ENCODE data around the gene TESK2. TPM values are rescaled to one million over a fixed set of nuclear protein-coding genes. Genes with fewer than 3 reads are reported as not detected.

TESK2 gene
- total and polyA plus RNA-seq, 2 of the 8 experiments (the other 6 are each of a cell fraction or from before 2014, with no cell fraction given), result 10.8 to 12.6 TPM

- peak; percentile 59 for TF ChIP-seq USF2 (IDR thresholded peaks at IDR 0.05; ENCODE audit: low read length)
- TF ChIP-seq CEBPB (IDR thresholded peaks at IDR 0.05; ENCODE audit: low read depth, low read length), result no peak
- peak; percentile 75 to 92; a peak in 3 of 4 replicates for TF ChIP-seq SIN3A (conservative IDR thresholded peaks at IDR 0.05 in 1 of 2, IDR thresholded peaks at IDR 0.05 in 1 of 2; ENCODE audit: low read depth in 1 of 2, low read length in 2 of 2)
- peak; percentile 99 for TF ChIP-seq TAF1 (IDR thresholded peaks at IDR 0.05; ENCODE audit: low read depth, low read length)
- no peak for TF ChIP-seq NRF1 (IDR thresholded peaks at IDR 0.05; ENCODE audit: low read depth, low read length)
- TF ChIP-seq YY1 (IDR thresholded peaks at IDR 0.05; ENCODE audit: low read depth, low read length), result peak; percentile 84
- TF ChIP-seq MAX (IDR thresholded peaks at IDR 0.05), result peak; percentile 94
- TF ChIP-seq PHF8 (conservative IDR thresholded peaks at IDR 0.05; ENCODE audit: low read depth, low read length), result peak; percentile 80
- peak in 1 of 2 experiments; percentile 15; a peak in 1 of 3 replicates for TF ChIP-seq EP300 (IDR thresholded peaks at IDR 0.05; ENCODE audit: borderline replicate concordance in 1 of 2, low read depth in 2 of 2, low read length in 2 of 2)
- TF ChIP-seq MAFK (IDR thresholded peaks at IDR 0.05; ENCODE audit: low read depth, low read length), result no peak
- no peak for TF ChIP-seq ATF3 (IDR thresholded peaks at IDR 0.05; ENCODE audit: insufficient read depth, low read depth, low read length)
Observed at GRCh38 chr1:45326627-45327623, 164.0 kb downstream of the TESK2 start, which contains the start of gene HPDL (continued).
